HUES48 (cell line): Measurements from ENCODE around the gene RSPH9.
"Not testable (repeated sequence)": the region's sequence is repeated elsewhere in the genome, so short reads cannot be mapped to it uniquely, and the experiment has no call there.

Experiments used
- H3K27ac ChIP-seq: one replicate; pipeline ENCODE4 v1.7.0; 2013; ENCODE audit warnings: low read depth, low read length, inconsistent platforms
- H3K27me3 ChIP-seq: 2 replicates; pipeline ENCODE4 v1.6.1; 2013; ENCODE audit warnings: mild to moderate bottlenecking, low read length; ENCODE audit not compliant: control insufficient read depth, insufficient read depth
- H3K36me3 ChIP-seq: 2 replicates; pipeline ENCODE4 v1.6.1; 2013; ENCODE audit warnings: low read length; ENCODE audit not compliant: control insufficient read depth, insufficient read depth
- H3K4me1 ChIP-seq: 2 replicates; pipeline ENCODE4 v1.6.1; 2013; ENCODE audit warnings: mild to moderate bottlenecking, low read length; ENCODE audit not compliant: control insufficient read depth, insufficient read depth
- H3K4me3 ChIP-seq: 2 replicates; pipeline ENCODE4 v1.5.1; 2013; ENCODE audit warnings: mild to moderate bottlenecking, low read depth, low read length
- H3K9ac ChIP-seq: 2 replicates; pipeline ENCODE4 v1.6.1; 2013; ENCODE audit warnings: mild to moderate bottlenecking, low read depth, low read length, moderate library complexity
- H3K9me3 ChIP-seq: 2 replicates; pipeline ENCODE4 v1.6.1; 2013; ENCODE audit warnings: low read length; ENCODE audit not compliant: control insufficient read depth, insufficient read depth

RSPH9 gene

DNA sequence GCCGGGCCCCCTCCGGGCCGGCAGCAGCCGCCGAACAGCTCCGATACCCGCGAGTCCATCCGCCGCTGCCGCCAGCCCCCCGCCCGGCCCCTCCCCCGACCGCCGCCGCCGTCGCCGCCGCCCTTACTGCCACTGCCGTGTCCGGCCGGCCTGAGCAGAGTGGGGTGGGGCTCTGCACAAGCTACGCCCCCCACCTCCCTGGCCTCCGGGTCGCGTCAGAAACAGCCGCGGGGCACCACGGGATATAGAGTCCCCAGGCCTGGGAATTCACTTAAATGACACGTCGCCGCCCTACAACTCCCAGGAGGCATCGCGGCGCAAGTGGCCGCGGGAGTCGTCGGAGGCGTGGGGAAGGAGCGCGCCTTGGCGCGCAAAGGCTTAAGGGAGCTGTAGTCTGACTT is 15.7 kb upstream of the RSPH9 start, which contains the start of gene GTPBP2:
GTPBP2 (minus strand) TSS at position 161 of the 401 bp plus-strand sequence; CDS start at position 59, 102 bp downstream.
- H3K27me3 ChIP-seq = no peaks in the 10 kb centered on the region
- H3K9ac ChIP-seq = peak within 1 kb of the TSS; percentile 93
- peak within 1 kb of the TSS; percentile 80 for H3K4me3 ChIP-seq
- peaks cover 36% of the 10 kb centered on the region for H3K36me3 ChIP-seq
- H3K27ac ChIP-seq = peak within 1 kb of the TSS; percentile 98
- H3K9me3 ChIP-seq = no peaks in the 10 kb centered on the region
- H3K4me1 ChIP-seq = peaks cover 4% of the 10 kb centered on the region

DNA sequence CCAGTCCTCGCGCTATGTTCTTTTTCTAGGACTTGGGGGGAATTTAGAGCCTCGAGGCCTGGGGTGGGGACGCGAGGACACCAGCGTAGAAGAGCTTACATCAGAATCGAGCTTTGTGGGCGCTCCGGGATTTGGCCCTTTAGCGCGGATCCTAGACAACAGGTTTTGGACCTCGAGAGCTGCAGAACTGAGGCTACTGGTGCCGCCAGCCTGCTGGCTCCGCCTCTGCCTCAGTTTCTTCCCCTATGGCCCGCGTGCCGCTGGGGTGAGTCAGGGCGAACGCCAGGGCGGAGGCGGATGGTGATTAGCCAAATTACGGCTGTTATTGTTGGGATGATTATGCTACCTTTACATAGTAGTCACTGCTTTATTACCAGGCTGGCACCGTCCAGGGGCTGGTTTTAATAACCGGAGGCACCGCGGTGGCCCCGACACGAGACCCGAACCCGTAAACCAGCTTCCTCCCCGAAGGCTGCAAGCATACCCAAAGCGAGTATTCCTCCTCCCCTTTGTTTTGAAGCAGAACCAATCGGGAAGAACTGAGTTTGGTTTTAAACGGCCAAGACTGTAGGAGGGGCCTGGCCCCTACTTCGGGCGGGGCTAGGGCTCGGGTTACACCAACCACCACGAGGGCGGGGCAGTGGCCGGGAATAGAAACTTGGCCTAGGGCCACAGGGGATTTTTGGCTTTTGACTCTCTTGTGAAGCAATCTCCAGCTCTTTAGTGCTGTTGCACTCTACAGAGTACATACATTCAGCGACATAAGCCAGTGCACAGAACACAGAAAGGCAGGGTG is 15.1 kb upstream of the RSPH9 start:
- Histone ChIP-seq H3K9ac (peak overlapping the region; percentile 93), H3K27me3 (no peaks in the 10 kb centered on the region), H3K27ac (peak overlapping the region; percentile 98)

DNA sequence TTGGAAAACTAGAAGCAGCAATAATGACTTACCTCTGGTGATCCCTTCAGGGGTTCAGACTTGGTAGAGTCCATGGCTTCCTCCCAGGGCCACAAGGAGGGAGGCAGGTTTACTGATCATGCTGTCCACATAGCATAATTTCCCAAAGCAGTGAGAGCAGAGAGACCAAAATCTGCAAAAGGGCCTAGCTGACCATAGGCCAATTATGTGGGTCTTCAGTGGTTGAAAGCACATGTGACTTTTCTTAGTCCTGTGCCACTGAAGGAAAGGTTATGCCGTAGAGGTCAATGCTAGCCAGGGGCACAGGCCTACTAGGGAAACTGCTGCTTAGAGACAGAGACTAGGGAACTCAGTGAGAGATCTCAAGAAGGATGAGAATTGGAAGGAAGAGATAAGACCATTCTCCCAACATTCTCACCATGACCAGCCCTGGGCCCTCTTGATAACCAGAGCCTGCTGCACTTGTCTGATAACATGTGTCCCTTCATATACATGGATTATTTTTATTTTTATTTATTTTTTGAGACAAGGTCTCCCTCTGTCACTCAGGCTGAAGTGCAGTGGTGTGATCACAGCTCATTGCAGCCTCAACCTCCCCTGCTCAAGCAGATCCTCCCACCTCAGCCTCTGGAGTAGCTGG is 13.7 kb upstream of the RSPH9 start:
- peaks cover 16% of the 10 kb centered on the region for H3K36me3 ChIP-seq
- no peak overlapping the region for H3K4me3 ChIP-seq
- peak overlapping the region; percentile 20 for H3K27ac ChIP-seq
- H3K9ac ChIP-seq = no peak overlapping the region
- no peaks in the 10 kb centered on the region for H3K9me3 ChIP-seq
- H3K27me3 ChIP-seq = no peaks in the 10 kb centered on the region
- peaks cover 4% of the 10 kb centered on the region for H3K4me1 ChIP-seq

More for the DNA sequence above, 15.1 kb upstream of the RSPH9 start:
- Histone ChIP-seq H3K4me3 (peak overlapping the region; percentile 79), H3K9me3 (no peaks in the 10 kb centered on the region), H3K4me1 (peaks cover 4% of the 10 kb centered on the region), H3K36me3 (peaks cover 30% of the 10 kb centered on the region)

DNA sequence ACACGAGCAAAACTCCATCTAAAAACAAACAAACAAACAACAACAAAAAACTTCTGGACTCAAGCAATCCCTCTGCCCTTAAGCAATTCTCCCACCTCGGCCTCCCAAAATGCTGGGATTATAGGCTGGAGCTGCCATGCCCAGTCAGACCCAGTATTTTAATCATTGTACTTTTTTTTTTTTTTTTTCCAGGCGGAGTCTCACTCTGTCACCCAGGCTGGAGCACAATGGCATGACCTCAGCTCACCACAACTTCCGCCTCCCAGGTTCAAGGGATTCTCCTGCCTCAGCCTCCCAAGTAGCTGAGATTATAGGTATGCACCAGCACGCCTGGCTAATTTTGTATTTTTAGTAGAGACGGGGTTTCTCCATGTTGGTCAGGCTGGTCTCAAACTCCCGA is 11.8 kb upstream of the RSPH9 start:
- H3K9me3 ChIP-seq, H3K4me3 ChIP-seq, H3K27me3 ChIP-seq, H3K4me1 ChIP-seq, H3K36me3 ChIP-seq, H3K27ac ChIP-seq, H3K9ac ChIP-seq: not testable (repeated sequence)

DNA sequence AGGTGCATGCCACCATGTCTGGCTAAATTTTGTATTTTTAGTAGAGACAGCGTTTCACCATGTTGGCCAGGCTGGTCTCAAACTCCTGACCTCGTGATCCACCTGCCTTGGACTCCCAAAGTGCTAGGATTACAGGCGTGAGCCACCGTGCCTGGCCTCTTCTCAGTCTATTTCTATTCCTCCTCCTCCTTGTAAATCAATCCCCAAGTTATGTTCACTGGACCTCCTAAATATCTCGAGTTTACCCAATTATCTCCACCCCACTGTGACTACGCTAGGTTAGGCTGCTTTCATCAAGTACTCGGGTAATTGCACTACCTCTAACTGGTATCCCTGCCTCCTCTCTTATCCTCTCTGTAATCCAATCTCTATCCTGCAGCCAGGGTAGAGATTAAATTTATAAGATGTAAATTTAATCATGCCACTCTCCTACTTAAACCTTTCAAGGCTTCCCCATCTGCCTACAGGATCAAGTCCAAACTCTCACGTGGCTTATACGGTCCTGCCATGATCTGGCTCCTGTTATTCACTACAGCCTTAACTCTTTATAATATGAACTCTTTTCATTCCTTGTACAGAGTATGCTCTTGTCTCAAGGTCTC is 10.0 kb upstream of the RSPH9 start:
- Histone ChIP-seq H3K36me3 (peaks cover 18% of the 10 kb centered on the region), H3K27me3 (no peaks in the 10 kb centered on the region), H3K9ac (no peak overlapping the region), H3K4me3 (no peak overlapping the region; the same call in 1 of the 2 replicates), H3K4me1 (peaks cover 4% of the 10 kb centered on the region), H3K9me3 (no peaks in the 10 kb centered on the region), H3K27ac (no peak overlapping the region)

DNA sequence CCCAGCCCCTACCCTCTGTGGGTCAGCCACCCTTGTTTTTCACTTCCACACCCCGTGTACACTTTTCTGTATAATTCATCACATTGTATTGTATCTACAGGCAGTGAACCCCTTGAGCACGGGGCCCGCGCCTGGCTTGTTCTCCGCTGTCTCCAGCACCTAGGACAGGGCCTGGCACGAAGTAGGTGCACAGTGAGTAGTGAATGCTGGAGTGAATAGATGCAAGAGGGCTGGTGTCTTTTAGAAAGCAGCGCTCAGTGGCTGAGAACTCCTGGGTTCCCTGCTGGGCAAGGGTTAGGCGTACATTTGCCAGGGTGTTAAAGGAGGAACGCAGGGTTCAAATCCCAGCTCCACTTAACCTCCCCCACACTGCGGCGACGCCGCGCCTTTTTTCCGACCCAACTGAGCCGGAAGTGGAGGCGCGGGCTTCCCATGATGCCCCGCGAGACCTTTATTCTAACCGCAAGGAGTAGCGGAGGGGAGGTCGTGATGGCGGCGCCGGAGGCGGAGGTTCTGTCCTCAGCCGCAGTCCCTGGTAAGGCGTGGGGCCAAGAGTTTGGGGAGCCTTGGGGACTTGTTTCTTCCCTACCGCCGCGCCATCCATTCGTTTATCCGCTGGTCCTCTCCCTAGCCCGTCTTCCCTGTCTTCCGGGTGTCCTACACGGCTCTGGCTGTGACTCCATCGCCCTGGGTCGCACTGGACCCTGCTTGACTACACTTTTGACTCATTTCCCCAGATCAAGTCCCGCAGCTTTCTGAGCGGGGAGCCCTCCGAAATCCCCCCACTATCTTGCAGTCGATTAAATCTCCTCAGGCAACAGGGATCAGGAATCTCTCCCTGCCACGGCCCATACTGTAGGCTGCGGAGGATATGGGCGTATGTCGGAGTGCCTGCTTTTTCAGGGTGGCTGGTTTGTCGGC is 9.2 kb upstream of the RSPH9 start, which contains the start of gene MAD2L1BP:
MAD2L1BP (plus strand) TSS at position 454 of the 921 bp plus-strand sequence; CDS start at position 490, 36 bp downstream.
- H3K9me3 ChIP-seq = no peaks in the 10 kb centered on the region
- peaks cover 26% of the 10 kb centered on the region for H3K36me3 ChIP-seq
- no peaks in the 10 kb centered on the region for H3K4me1 ChIP-seq
- H3K9ac ChIP-seq = peak within 1 kb of the TSS; percentile 89
- H3K4me3 ChIP-seq = peak within 1 kb of the TSS; percentile 96
- H3K27me3 ChIP-seq = no peaks in the 10 kb centered on the region
- peak within 1 kb of the TSS; percentile 43 for H3K27ac ChIP-seq

DNA sequence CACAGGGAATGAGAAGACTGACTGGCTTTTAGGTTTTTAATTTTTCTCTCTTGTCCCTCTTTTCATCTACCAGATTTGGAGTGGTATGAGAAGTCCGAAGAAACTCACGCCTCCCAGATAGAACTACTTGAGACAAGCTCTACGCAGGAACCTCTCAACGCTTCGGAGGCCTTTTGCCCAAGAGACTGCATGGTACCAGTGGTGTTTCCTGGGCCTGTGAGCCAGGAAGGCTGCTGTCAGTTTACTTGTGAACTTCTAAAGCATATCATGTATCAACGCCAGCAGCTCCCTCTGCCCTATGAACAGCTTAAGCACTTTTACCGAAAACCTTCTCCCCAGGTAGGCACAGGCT is 8.6 kb upstream of the RSPH9 start:
- H3K4me1 ChIP-seq = no peaks in the 10 kb centered on the region
- H3K4me3 ChIP-seq = peak overlapping the region; percentile 96
- no peaks in the 10 kb centered on the region for H3K9me3 ChIP-seq
- no peaks in the 10 kb centered on the region for H3K27me3 ChIP-seq
- peaks cover 32% of the 10 kb centered on the region for H3K36me3 ChIP-seq
- H3K9ac ChIP-seq = peak overlapping the region; percentile 89
- H3K27ac ChIP-seq = no peak overlapping the region

DNA sequence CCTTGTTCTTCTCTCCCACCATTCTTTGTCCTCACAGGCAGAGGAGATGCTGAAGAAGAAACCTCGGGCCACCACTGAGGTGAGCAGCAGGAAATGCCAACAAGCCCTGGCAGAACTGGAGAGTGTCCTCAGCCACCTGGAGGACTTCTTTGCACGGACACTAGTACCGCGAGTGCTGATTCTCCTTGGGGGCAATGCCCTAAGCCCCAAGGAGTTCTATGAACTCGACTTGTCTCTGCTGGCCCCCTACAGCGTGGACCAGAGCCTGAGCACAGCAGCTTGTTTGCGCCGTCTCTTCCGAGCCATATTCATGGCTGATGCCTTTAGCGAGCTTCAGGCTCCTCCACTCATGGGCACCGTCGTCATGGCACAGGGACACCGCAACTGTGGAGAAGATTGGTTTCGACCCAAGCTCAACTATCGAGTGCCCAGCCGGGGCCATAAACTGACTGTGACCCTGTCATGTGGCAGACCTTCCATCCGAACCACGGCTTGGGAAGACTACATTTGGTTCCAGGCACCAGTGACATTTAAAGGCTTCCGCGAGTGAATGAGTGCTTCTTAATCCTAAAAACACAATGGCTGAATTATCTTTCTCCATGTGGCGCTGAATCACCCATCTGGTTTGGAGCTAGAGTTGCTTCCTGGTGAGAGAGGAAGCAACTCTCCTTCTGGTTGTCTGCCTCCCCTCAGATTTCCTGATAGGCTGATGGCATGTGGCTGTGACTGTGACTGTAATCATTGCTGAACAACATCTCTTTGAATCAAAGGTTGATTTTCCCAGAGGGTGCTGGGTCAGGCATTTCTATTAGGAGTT is 4.6 kb upstream of the RSPH9 start:
- Histone ChIP-seq H3K27ac (peak overlapping the region; percentile 61), H3K36me3 (peaks cover 42% of the 10 kb centered on the region)

DNA sequence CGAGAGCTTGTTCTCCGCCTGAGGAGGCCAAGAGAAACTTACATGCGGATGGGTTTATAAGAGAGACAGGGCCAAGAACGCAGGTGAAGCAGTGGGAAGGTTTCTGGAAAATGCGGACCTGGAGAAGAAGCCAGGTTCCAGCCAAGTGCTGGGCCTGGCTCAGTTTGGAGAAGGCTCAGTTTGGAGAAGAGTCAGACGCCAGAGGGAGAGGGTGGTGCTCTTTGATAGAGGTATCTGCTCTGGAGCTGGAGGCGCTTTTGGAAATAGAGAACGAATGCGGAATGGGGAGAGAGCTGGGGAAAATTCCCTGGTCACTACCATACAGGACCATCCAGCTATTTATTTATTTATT is 753 bp downstream of the RSPH9 start:
- no peak overlapping the region for H3K9ac ChIP-seq
- peaks cover 4% of the 10 kb centered on the region; the same call in 1 of the 2 replicates for H3K4me1 ChIP-seq
- no peak overlapping the region for H3K27ac ChIP-seq
- H3K36me3 ChIP-seq = peaks cover 17% of the 10 kb centered on the region
- H3K27me3 ChIP-seq = no peaks in the 10 kb centered on the region
- peak overlapping the region; percentile 67 for H3K4me3 ChIP-seq
- no peaks in the 10 kb centered on the region for H3K9me3 ChIP-seq

More for the DNA sequence above, 4.6 kb upstream of the RSPH9 start:
- Histone ChIP-seq H3K9ac (no peak overlapping the region), H3K4me1 (peaks cover 4% of the 10 kb centered on the region; the same call in 1 of the 2 replicates), H3K27me3 (no peaks in the 10 kb centered on the region), H3K4me3 (no peak overlapping the region), H3K9me3 (no peaks in the 10 kb centered on the region)

DNA sequence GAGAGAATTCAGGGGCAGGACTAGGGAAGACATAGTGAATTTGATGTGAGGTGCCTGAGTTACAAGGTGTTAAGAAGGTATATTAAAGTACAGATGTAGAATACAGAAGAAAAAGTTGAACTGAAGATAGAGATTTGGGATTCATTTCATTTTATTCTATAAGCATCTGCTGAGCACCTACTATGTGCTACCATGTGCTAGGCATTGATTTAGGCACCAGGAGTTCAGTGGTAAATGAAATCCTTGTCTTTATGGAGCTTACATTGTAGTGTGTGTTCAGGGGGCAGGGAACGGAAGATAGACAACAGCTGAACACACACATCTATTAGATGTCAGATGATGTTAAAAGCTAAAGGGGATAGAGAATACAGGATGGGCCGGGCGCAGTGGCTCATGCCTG is 2.8 kb downstream of the RSPH9 start:
- Histone ChIP-seq H3K9ac (no peak overlapping the region), H3K4me3 (no peak overlapping the region), H3K27me3 (no peaks in the 10 kb centered on the region), H3K9me3 (no peaks in the 10 kb centered on the region), H3K4me1 (peaks cover 4% of the 10 kb centered on the region; the same call in 1 of the 2 replicates), H3K27ac (no peak overlapping the region), H3K36me3 (no peaks in the 10 kb centered on the region)
